Activated naive CD8-positive, alpha-beta T cell treated with anti-CD3 and anti-CD28 coated beads, Interleukin-2, amount 10 ng/mL, durations not matched to agents 7 days and 5 days (primary cell): ENCODE results near the gene AKAP12. TPM values are rescaled to one million over a fixed set of nuclear protein-coding genes. Genes with fewer than 3 reads are reported as not detected.

Source experiments
- ATAC-seq: fragments of 150-1000 bp; cut with Tn5 transposase; one replicate; pipeline ENCODE4 v1.10.0; 2021; ENCODE audit warnings: low read depth, moderate library complexity
- POLR2A ChIA-PET: fragments of 350-600 bp; sonication (Branson Sonifier 250); formaldehyde crosslinking; loops from one replicate; lab custom pipeline; 2021; ENCODE audit warnings: antibody characterized with exemption; lab: Charles Lee
- DNase-seq: peaks from one replicate; pipeline ENCODE4 v3.0.0; 2021
- H3K27ac Mint-ChIP-seq: one replicate; pipeline ENCODE4 v1.8.0; 2022; ENCODE audit warnings: mild to moderate bottlenecking, mixed read lengths
- H3K27me3 Mint-ChIP-seq: one replicate; pipeline ENCODE4 v1.8.0; 2022; ENCODE audit warnings: mild to moderate bottlenecking, moderate library complexity, mixed read lengths
- H3K36me3 Mint-ChIP-seq: one replicate; pipeline ENCODE4 v1.8.0; 2021; ENCODE audit warnings: mild to moderate bottlenecking, mixed read lengths
- H3K4me1 Mint-ChIP-seq: one replicate; pipeline ENCODE4 v1.8.0; 2021; ENCODE audit warnings: mixed read lengths
- H3K4me3 Mint-ChIP-seq: one replicate; pipeline ENCODE4 v1.8.0; 2022; ENCODE audit warnings: mild to moderate bottlenecking, moderate library complexity, mixed read lengths
- H3K9me3 Mint-ChIP-seq: one replicate; pipeline ENCODE4 v1.8.0; 2021; ENCODE audit warnings: mixed read lengths
- total RNA-seq, 2 experiments: library from RNA; stranded (reverse); gene quantifications; one replicate each; pipeline ENCODE4 v1.2.3, GENCODE V29; 2021

Gene AKAP12
- total RNA-seq, 2 experiments from 2014 or later: 0.06 to 0.11 TPM

DNA sequence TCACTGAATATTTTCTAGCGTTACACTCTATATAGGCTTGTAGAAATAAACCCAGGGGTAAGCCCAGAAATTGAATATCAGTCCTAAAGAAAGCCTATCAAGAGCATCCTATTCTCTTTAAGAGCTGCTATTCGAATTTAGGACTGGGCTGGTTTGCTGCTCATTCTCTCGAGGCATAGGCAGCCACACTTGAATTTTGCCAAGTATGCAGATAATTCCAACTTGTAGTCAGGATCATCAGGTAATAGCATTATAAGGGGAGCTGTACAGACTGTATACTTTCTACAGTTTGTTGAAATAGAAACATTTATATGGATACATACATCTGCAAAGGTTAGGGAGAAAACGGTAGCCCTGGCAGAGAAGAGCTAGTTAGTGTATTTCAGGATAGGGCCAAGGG lies 153.6 kb downstream of the AKAP12 start:
- Mint-ChIP-seq H3K36me3 (peaks cover 21% of the 10 kb centered on the region), H3K27ac (peak overlapping the region; percentile 95), H3K4me1 (peaks cover 27% of the 10 kb centered on the region), H3K4me3 (peak overlapping the region; percentile 92), H3K9me3 (no peaks in the 10 kb centered on the region), H3K27me3 (no peaks in the 10 kb centered on the region)
- ATAC-seq (no peak), DNase-seq (no peak)
- POLR2A ChIA-PET: interaction anchor here (1.3 kb wide), 1 partner anchor 15 kb away, joined by 3 read pairs; no protein-coding TSS in a partner anchor

- peaks cover 34% of the 10 kb centered on the region for H3K4me1 Mint-ChIP-seq
- H3K27ac Mint-ChIP-seq: no peak overlapping the region
- DNase-seq (no peak), ATAC-seq (no peak)
- POLR2A ChIA-PET: no interaction called here
- H3K9me3 Mint-ChIP-seq: no peaks in the 10 kb centered on the region
- H3K27me3 Mint-ChIP-seq: no peaks in the 10 kb centered on the region
- H3K36me3 Mint-ChIP-seq: peaks cover 32% of the 10 kb centered on the region
- H3K4me3 Mint-ChIP-seq: no peak overlapping the region
Observed at GRCh38 chr6:151399679-151400078, 159.9 kb downstream of the AKAP12 start.

GRCh38 chr6:151400473-151400872 lies 160.7 kb downstream of the AKAP12 start:
- DNase-seq (no peak), ATAC-seq (no peak)
- peaks cover 28% of the 10 kb centered on the region for H3K4me1 Mint-ChIP-seq
- H3K4me3 Mint-ChIP-seq: no peak overlapping the region
- POLR2A ChIA-PET: no interaction called here
- H3K36me3 Mint-ChIP-seq: peaks cover 28% of the 10 kb centered on the region
- no peaks in the 10 kb centered on the region for H3K27me3 Mint-ChIP-seq
- no peaks in the 10 kb centered on the region for H3K9me3 Mint-ChIP-seq
- no peak overlapping the region for H3K27ac Mint-ChIP-seq

DNA sequence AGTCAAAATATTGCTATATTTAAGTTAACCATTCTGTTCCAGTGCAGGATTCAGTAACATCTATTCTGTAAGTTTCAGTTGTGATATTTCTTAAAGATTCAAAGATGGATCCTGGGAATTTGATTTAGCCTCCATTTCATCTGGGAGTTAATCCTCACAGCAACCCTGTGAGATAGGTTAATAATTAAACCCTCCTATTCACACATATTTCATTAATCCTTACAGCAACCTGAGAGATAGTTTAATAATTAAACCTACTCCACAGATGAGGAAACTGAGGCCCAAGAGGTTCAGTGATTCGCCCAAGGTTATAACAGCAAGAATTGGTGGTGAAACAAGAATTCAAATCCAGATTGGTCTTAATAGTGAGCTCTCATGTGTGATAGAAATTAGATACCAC lies 162.5 kb downstream of the AKAP12 start:
- no peak for ATAC-seq
- no peak for DNase-seq
- no peaks in the 10 kb centered on the region for H3K9me3 Mint-ChIP-seq
- H3K36me3 Mint-ChIP-seq: peaks cover 20% of the 10 kb centered on the region
- no peak overlapping the region for H3K4me3 Mint-ChIP-seq
- H3K27me3 Mint-ChIP-seq: no peaks in the 10 kb centered on the region
- peaks cover 27% of the 10 kb centered on the region for H3K4me1 Mint-ChIP-seq
- no peak overlapping the region for H3K27ac Mint-ChIP-seq
- POLR2A ChIA-PET: no interaction called here

GRCh38 chr6:151403919-151404308 lies 164.1 kb downstream of the AKAP12 start:
- POLR2A ChIA-PET: interaction anchor here (0.7 kb wide), 1 partner anchor 415 kb away, joined by 6 read pairs; no protein-coding TSS in a partner anchor

More at GRCh38 chr6:151403919-151404308, 164.1 kb downstream of the AKAP12 start:
- Mint-ChIP-seq H3K27me3 (no peaks in the 10 kb centered on the region), H3K27ac (peak overlapping the region; percentile 60), H3K4me3 (no peak overlapping the region), H3K36me3 (peaks cover 18% of the 10 kb centered on the region), H3K4me1 (peaks cover 25% of the 10 kb centered on the region), H3K9me3 (no peaks in the 10 kb centered on the region)
- DNase-seq: no peak
- ATAC-seq: no peak

Other genes with a start within 250 kb of the AKAP12 start
- gene ZBTB2, start 151.6 kb downstream of the AKAP12 start, total RNA-seq: 10 to 100 TPM; 28.5 to 28.9 TPM
- gene RMND1, start 212.2 kb downstream of the AKAP12 start, total RNA-seq: 10 to 100 TPM; 20.6 to 22.0 TPM